HUDEP-2 (cell line): ENCODE data around the gene FAM149A.
A peak's percentile ranks its signal among the peaks of the same experiment; 100 is the strongest.

ENCODE experiments used
- DNase-seq, 76 experiments: peaks; one replicate each; lab custom pipeline; 2025; ENCODE audit not compliant: unreplicated experiment in 76 of 76; lab: John Stamatoyannopoulos, UW

Gene FAM149A

DNA sequence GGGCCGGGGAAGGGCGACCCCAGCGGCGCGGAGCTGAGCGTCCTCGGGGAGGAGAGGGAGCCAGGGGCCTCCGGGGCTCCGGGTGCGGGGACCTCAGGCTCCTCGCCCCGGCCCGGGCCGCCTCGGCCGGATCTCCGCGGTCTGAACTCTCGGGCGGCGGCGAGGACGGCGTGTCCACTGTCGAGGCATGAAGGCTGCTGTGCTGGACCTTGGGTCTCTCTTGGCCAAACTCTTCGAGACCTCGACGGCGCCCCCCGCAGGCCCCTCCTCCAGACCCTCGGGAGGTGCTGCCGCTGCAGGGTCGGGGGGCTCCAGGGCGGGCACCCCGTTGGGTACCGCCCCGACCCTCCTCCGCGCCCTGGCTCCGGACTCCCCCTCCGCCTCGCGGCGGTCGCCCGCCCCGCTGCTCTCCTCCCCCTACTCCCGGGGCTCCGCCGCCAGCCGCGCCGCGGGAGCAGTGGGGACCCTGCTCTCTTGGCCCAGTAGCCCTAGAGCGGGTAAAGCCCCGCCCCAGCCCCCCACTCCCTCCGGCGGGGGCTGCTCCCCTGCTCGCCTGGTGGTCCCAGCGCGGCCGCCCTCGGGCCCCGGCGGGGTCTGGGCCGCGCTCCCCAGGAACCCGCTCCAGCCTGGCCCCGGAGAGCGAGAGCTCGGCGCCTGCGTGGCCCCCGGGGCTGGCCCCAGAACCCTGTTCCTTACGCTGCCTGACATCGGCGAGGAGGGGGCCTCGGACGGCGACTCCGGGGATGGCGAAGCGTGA, 564 bp downstream of the FAM149A start:
- no peak for DNase-seq

DNA sequence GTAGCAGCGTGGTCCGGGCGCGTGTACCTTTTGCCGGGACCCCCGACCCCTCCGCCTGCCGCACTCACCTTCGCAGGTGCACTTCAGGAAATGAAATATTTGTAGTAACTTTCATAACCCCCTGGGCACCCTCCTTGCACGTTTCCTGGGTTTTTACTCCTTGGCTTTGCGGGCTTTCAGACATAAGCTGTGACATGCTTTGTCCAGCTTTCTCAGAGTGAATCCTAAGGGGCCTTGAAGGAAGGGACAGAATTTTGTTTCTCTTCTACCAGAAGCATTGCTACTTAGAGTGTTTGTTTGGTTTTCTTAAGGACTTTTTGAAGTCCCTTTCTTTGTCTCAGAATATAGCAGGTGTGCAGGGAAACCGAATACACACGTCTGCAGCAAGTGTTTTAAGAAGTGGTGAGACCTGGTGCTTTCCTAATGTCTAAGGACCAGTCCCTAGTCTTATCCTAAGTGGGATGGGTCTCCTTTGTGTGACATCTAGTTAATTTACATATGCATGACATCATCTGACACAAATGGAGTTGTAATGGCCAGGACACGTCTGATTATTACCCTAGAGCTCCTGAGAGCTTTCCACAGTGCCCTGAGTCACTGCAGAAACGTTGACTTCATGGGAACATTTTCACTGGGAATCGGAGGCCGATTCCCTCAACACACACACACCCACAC, 1.3 kb downstream of the FAM149A start:
- DNase-seq = no peak

DNA sequence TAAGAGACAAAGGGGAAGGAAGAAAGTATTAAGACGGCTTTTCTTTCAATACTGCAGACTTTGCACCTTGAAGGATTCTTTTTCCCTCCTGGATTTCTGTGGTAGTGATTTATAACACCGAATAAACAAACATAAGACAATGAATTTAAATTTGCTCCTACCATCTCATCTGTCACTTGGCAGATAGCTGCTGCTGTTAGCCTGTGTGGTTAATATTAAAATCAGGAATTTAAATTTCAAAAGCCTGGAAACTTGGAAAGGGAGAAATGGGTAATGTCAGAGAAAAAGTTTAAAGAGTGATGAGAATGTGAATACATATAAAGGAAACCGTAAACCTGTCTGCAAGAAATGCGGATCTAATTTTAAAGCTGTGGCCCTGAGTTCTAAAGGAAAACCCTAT, 3.4 kb downstream of the FAM149A start:
- DNase-seq = no peak

DNA sequence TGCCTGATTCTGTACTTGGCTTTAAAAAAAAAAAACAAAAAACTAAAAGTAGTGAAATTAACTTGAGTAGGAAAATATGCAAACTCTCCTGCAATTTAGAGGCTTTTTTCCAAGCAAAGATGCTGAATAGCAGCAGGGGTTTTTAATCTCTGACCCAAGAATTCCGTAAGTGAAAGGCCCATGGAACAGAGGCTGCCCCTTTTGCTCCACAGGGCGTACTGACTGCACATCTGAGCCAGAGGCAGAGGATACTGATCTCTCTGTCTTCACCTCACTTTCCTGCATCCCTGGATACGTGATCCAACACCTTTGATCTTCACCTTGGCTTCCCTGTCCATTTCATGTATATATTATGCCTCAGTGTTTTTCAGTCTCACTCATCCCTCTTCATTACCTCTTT, 3.9 kb downstream of the FAM149A start:
- no peak for DNase-seq

DNA sequence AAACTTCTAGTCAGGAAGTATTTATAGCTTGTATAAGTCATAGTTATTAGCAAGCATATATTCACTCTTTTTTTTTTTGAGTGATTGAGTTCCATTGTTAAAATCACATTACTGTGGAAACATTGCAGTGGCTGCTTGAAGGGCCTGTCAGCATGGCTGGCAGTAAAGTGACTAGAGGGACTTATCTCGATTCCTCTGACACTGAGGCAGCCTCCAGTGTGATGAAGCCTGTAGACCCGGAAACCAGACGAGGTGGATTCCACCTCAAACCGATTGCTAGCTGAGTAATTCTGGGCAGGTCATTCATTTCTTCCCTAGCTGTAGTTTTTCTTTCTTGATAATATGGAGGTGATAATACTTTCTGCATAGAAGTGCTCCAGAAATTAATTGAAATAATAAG, 4.7 kb downstream of the FAM149A start:
- DNase-seq = no peak

DNA sequence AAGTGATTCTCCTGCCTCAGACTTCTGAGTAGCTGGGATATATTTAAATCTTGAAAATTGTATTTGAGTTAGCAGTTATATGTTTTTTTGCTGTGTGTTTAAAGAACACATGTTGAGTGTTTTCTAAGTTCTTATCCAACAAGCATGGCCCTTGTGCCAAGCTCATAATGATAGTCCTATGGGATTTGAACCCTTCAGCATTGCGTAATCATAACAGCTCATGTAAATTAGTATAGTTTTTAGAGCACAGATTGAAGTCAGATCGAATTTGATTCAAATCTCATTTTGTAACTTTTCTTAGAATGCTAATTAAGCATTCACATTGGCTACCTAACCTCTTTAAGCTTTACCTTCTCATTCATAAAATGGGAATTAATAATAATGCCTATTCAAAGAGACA, 12.2 kb downstream of the FAM149A start:
- DNase-seq = no peak

DNA sequence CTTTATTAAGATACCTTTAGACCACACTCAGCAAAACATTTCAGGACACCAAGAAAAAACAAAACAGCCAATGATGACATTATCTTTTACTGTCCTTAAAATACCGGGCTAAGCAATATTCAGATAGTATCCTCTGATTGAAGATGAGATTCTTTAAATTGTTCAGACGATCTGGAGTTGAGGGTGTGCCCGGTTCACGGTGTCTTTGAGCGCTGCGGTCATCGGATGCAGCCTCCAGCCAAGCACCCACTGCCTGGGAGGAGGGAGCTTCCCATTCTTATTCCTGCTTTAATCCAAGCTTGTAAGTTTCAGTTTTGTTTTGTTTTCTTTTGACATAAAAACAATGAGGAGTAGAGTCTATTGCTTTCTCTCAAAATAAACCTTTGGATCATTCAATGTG, 14.1 kb downstream of the FAM149A start:
- DNase-seq = no peak

DNA sequence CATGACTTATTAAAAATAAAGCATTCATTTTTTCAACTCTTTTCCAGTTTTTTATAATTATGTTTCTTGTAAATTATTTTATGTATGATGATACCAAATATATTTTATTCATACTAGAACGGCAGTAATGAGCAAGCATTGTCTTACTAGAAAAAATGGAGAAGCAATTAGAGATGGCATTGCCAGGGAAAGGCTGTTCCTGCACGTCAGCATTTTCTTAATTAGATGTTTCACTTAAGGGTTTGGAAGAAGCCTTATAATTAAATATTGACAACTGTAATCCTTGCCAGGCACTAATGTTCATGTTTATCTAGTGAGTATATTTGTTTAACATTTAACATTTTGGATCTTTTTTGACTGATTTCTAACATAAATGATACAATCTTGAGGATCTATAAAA, 16.6 kb downstream of the FAM149A start:
- no peak for DNase-seq

DNA sequence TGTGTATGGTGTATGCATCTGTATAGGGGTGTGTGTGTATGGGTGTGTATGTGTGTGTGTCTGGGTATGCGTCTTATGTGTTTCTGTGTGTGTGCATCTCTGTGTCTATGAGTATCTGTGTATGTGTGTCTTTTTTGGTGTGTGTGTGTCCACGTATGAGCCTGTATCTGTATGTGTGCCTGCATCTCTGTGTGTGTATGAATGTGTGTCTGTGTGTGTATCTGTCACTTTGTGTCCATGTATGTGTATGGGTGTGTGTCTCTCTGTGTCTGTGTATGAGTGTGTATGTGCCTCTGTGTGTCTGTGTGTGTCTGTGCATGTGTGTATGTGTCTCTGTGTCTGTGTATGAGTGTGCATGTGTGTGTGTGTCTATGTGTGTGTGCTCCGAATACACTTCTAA, 24.3 kb downstream of the FAM149A start:
- DNase-seq = no peak

DNA sequence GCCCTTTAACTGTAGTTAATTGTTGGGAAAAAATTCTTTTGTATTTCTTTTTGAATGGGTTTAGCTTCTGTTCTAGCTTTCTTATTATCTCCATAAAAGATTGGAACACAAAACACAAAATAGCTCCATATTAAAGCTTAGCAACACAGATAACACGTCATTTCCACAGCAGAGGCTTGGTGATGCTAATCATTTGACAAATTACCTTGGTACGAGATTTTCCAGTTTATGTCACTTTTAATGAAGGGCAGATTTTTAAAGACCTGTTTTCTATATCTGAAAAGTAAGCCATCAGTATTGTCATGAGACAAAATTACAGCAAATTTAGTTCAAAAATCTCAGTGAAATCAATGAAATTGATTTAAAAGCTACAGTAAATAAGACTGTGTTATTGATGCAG, 27.4 kb downstream of the FAM149A start:
- DNase-seq = no peak

DNA sequence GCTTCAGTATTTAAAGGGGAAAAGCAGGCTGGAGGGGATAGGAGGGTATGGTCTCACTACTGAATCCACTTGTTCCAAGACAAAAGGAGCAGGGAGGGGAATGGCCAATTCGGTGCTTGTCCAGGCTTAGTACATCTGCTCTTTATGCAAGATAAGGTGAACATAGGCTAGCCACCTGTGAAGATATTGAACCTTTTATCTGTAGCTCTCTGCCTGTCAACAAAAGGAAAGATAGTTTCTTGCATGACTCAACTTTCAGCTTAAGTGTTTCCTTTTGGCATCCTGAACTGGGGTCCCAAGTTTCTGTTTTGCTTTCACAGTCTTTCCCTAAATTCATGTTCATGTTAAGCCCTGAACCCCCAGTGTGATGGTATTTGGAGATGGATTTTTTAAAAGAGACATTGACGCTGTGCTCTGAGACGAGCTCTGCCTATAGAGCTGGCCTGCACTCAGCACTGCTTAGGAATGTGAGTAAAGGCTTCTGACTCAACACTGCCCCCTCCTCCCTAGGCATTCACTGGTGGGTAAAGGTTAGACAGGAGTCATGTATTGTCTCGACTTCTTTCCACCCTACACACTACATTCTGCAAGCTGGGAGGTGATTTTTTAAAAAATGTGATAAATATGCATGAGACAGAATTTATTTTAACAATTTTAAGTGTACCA, 28.2 kb downstream of the FAM149A start:
- no peak for DNase-seq

DNA sequence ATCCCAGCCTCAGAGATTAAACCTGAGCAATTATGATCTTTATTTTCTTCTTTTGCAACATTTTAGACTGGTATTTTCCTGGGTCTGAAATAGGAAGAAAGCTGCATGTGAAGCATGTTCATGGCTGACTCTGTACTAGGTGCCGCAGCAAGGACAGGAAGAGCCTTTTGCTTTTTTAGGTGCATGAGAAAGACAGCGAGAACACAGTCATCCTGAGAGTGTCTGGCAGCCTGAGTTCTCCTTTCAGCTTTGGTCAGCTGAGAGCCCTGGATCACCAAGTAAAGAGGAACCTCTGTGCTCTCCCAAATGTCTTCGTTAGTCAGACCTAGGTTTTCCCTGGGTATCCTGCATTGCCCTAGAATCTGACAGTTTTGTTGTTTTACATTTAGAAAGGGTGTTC, 29.8 kb downstream of the FAM149A start:
- no peak for DNase-seq

DNA sequence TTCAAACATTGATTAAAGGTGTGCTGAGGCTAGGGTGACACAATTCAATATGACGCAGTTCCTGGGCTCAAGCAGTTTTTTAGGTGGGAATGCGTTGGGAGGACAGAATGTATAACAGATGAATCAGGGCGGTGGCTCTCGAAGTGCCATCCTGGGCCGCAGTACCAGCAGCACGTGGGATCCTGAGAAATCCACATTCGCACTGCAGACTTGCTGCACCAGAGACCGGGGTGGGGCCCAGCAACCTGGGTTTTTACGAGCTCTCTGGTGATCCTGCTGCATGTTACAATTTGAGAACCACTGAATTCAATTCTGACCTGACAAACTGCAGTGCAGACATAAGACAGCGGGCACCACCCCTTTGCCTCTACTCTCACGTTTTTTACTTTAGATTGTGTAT, 30.4 kb downstream of the FAM149A start:
- DNase-seq = no peak

DNA sequence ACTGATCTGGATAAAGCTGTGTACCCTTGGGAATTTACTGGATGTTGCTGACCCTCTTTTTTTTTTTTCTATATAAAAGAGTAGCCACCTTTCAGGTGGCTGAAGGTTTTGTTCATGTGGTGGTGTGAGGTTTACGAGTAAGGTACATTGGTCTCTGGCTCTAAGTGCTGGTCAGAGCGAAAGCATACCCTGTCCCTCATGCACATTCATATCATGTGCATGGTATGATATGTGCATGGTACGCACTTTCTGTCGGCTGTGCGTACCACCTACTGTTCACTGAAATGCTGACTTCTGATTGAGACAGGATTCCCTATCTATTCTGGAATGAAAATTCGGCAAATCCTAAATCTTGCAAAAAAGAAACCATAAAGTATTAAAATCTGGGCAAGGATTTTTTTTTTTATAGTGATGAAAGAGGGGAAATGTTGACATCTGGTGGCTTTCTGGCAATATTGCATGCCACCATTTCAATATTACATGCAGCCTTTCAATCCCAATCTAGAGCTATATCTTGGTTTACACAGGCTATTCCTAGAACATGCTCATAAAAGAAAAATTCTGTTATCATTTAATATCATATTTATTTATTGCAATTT, 32.8 kb downstream of the FAM149A start:
- no peak for DNase-seq

DNA sequence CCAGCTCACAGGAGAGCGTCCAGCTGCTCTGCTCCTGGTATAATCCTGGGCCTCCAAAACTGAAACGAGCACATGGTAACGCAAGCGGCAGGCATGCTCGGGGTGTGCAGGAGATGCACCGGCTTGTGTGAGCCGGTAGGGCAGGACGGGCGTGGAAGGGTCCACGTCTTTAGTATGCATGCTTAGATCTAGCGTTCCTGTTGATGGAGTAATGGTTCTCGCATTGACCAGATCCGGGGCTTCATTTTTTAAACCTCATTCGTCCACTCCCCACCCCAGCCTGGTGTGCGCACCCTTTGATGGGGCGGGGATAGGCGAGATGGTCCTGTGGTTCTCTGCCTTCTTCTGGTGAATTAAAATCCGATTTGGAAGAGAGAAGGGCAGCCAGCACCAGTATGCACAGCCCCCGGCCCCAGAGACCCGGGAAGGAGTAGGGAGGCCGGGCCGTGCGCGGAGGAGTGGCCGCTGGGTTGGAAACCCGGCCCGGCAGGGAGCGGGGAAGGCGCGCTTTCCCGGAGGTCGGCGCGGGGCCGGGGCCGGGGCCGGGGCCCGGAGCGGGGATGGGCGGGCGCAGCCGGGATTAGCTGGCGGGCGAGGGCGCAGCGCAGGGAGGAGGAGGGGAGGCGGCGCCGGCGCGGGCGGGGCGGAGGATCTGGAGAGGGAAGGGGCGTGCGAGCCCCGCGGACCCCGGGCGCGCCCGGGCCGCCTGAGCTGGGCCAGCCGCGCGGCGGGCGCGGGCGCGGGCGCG, 39.9 kb downstream of the FAM149A start:
- no peak for DNase-seq

DNA sequence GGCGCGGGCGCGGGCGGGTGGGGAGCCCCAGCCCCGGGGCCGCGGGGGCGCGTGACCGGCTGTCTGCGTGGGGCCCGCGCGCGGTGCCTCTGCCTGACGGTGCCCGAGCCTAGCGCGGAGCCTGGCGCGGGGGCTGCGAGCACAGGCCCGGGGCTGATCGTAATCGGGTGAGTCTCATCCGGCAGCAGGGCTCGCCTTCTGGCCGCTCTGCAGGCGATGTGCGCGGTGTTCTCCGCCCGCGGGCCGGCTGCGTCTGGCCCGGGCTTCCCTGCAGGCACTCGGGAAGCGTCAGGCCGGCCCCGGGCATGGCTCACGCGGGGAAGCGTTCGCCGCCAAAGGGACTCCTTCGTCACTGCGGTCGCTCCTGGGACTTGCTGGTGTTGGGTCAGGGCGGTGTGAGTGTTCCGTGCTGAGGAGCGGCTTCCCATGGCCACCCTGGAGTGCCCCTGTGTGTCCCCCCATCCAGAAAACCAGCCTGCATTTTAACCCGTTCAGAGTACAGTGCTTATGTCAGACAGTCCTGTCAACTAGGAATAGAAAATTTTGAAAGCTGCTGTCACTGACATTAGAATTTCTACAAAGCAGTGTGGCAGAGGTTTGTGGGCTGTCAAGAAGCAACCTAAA, 40.6 kb downstream of the FAM149A start:
- DNase-seq = peak in 17 of 76 experiments; percentile 1 to 36 (median 5)

DNA sequence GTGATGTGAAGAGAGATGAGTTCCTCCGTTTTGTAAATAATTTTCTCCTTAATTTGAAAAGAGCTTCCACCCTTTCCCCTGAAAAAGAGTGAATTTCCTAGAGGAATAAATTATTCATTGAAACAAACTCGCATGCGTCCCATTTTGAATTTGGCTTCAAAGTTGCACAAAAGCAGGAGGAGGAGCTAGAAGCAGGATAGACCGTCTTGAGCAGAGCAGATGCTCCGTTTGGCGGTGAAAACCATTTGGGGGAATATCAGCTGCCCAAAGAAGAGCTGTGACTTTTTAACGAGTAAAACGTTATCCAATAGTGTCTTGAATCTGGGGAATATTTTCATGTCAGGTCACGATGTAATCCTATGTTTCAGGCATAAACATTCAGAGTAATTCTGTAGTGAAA, 42.0 kb downstream of the FAM149A start:
- DNase-seq = no peak

DNA sequence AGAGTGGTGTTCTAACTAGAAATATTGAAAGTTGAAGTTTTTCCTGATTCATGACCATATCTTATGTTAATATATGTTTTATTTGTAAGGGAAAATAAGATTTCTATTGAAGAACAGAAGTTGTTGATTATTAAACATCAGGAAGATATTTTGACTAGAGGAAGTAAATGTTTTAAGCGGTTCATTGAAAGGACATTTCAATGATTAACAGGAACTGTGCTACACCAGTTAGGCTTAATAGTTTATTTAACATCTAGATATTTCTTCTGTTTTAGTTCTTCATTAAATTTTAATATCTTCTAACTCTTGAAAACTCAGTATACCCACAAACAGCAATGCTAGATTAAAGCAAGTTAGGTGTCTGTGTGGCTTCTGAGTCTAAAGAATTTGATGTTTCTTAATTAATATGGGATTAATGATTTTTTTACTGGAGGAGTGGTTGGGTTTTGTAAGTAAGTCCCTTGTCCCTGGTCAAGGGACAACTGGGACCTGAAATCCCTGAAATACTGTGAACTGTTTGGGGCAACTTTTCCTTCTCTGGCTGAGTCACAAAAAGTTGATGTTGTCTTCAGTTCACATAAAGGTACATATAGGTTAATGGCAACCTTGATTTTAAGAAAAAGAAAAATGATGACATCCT, 44.0 kb downstream of the FAM149A start:
- DNase-seq = no peak

DNA sequence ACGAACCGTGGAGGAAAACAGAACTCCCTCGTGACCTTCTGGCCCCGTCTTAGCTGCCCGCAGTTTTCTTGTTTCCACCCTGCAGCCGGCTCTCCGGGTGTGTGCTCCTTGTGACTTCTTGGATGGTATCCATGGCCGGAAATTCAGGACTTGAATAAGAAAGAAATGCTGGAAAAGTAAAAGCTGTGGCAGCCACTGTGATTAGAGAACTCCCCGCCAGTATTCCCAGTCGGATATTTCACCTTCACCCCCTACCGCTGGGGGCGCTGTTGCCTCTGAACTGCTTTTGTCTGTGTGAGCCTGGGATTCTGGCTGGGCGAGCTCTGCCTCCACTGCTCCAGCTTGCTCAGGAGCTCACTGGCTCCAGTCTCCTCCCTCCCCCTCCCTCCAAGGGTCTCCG, 45.4 kb downstream of the FAM149A start:
- DNase-seq = no peak

DNA sequence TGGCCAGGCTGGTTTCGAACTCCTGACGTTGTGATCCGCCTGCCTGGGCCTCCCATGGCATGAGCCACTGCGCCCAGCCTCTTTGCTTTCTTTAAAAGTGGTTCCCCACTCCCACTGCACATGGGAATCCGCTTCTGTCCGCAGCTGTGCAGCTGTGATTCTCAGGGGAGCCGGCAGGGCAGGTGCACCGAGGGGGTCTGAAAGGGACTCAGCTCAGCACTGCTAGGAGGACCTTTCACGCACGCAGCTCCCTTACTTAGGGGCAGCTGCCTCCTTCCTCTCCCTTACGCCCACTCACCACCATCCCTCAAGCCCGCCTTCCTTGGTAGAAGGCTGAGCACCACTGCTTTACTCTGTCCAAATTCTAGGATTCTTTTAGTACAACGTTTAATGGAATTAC, 46.4 kb downstream of the FAM149A start:
- no peak for DNase-seq
